ENCODE data around the gene HS6ST1.

- TF ChIP-seq, protein P1, sequence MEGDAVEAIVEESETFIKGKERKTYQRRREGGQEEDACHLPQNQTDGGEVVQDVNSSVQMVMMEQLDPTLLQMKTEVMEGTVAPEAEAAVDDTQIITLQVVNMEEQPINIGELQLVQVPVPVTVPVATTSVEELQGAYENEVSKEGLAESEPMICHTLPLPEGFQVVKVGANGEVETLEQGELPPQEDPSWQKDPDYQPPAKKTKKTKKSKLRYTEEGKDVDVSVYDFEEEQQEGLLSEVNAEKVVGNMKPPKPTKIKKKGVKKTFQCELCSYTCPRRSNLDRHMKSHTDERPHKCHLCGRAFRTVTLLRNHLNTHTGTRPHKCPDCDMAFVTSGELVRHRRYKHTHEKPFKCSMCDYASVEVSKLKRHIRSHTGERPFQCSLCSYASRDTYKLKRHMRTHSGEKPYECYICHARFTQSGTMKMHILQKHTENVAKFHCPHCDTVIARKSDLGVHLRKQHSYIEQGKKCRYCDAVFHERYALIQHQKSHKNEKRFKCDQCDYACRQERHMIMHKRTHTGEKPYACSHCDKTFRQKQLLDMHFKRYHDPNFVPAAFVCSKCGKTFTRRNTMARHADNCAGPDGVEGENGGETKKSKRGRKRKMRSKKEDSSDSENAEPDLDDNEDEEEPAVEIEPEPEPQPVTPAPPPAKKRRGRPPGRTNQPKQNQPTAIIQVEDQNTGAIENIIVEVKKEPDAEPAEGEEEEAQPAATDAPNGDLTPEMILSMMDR (conservative IDR thresholded peaks at IDR 0.05; ENCODE audit: low read length): no peak
- no peak for TF ChIP-seq EZH2phosphoT487 (IDR thresholded peaks at IDR 0.05; ENCODE audit: borderline replicate concordance, low read depth, low read length)
These were observed 1.3 kb downstream of the HS6ST1 start for GRCh38 chr2:128317181-128317898.
